ENCODE data around the gene CSN2.

- TF ChIP-seq CTCF (conservative IDR thresholded peaks at IDR 0.05), result no peak
- no peak for TF ChIP-seq ZFX (IDR thresholded peaks at IDR 0.05)
Measured at GRCh38 chr4:69970071-69970470, 4.5 kb upstream of the CSN2 start.
